Right ventricle myocardium inferior (tissue), 1 donor: ENCODE results near the gene PRPF8. TPM values are rescaled to one million over a fixed set of nuclear protein-coding genes. Genes with fewer than 3 reads are reported as not detected.

Experiments used
- ATAC-seq: fragments of 200-7000 bp; cut with Tn5 transposase; one replicate; pipeline ENCODE4 v1.9.1; 2020; ENCODE audit warnings: mild to moderate bottlenecking, moderate library complexity
- DNase-seq: peaks from one replicate; pipeline ENCODE4 v3.0.0; 2021; ENCODE audit errors: missing footprints
- intact Hi-C: fragments of 100-400 bp; cut with DNase I; formaldehyde crosslinking; loops from one replicate; pipeline ENCODE4 v1.11.0; 2022
- total RNA-seq: library from RNA; stranded (reverse); fragmentation: NEBNext Ultra II Directional; extraction: Animal tissue kit (Norgen Biotek cat#: 25700); gene quantifications from one replicate; pipeline ENCODE4 v1.2.1, GENCODE V29; 2021
- donor health status: DM: no; HTN: yes; CAD: no; lungs with severe emphysema.

Gene PRPF8
- total RNA-seq, 1 donor from 2014 or later, result 120 TPM

- intact Hi-C loops, result loop anchor here (1.0 to 5.0 kb wide), 4 partner anchors 65 to 393 kb away; partner anchors contain the start of gene CRK
These were observed 34.7 kb downstream of the PRPF8 start, which contains the start of gene RILP for GRCh38 chr17:1649844-1650501. RILP (minus strand) TSS chr17:1649866; CDS start chr17:1649804, 62 bp downstream.

GRCh38 chr17:1648963-1649843 lies 35.5 kb downstream of the PRPF8 start:
- intact Hi-C loops, result loop anchor here (1.0 to 5.0 kb wide), 4 partner anchors 66 to 392 kb away; partner anchors contain the start of gene CRK
- peak; percentile 98 for DNase-seq
- peak; percentile 65 for ATAC-seq

More at GRCh38 chr17:1649844-1650501, 34.7 kb downstream of the PRPF8 start, which contains the start of gene RILP:
- peak; percentile 90 for DNase-seq
- peak; percentile 78 for ATAC-seq

- intact Hi-C loops, result loop anchor here (2.0 to 5.0 kb wide), 3 partner anchors 66 to 391 kb away; partner anchors contain the start of gene CRK
- peak; percentile 4 for ATAC-seq
- no peak for DNase-seq
These were observed 36.3 kb downstream of the PRPF8 start for GRCh38 chr17:1648173-1648962.

- DNase-seq (no peak), ATAC-seq (no peak)
- intact Hi-C loops, result loop anchor here (2.0 to 5.0 kb wide), 3 partner anchors 67 to 390 kb away; partner anchors contain the start of gene CRK
These were observed 36.9 kb downstream of the PRPF8 start for GRCh38 chr17:1647802-1648171.

- DNase-seq (no peak), ATAC-seq (no peak)
- intact Hi-C loops, result loop anchor here (5.0 kb wide), 2 partner anchors 189 to 389 kb away; partner anchors contain the start of gene CRK
These were observed 38.3 kb downstream of the PRPF8 start for GRCh38 chr17:1646199-1646875.

- no peak for ATAC-seq
- intact Hi-C loops, result loop anchor here (5.0 kb wide), 2 partner anchors 188 to 388 kb away; partner anchors contain the start of gene CRK
These were observed 39.2 kb downstream of the PRPF8 start, which contains the start of gene SCARF1 for GRCh38 chr17:1645207-1646171. SCARF1 (minus strand) TSS chr17:1645732; CDS start chr17:1645697, 35 bp downstream.

GRCh38 chr17:1644493-1645206 lies 40.0 kb downstream of the PRPF8 start:
- DNase-seq (peak; percentile 66), ATAC-seq (no peak)

More at GRCh38 chr17:1645207-1646171, 39.2 kb downstream of the PRPF8 start, which contains the start of gene SCARF1:
- peak; percentile 84 for DNase-seq

GRCh38 chr17:1643999-1644492 lies 40.6 kb downstream of the PRPF8 start:
- DNase-seq (peak; percentile 63), ATAC-seq (peak; percentile 20)
- intact Hi-C loops, result no loop called here

More at GRCh38 chr17:1644493-1645206, 40.0 kb downstream of the PRPF8 start:
- intact Hi-C loops, result loop anchor here (5.0 kb wide), 2 partner anchors 187 to 387 kb away; partner anchors contain the start of gene CRK

GRCh38 chr17:1643293-1643998 lies 41.2 kb downstream of the PRPF8 start:
- intact Hi-C loops, result no loop called here
- no peak for ATAC-seq
- peak; percentile 73 for DNase-seq

- intact Hi-C loops, result no loop called here
- ATAC-seq, result no peak
- DNase-seq, result peak; percentile 37
These were observed 43.6 kb downstream of the PRPF8 start for GRCh38 chr17:1641065-1641403.

- ATAC-seq, result peak; percentile 35
- intact Hi-C loops, result no loop called here
- peak; percentile 65 for DNase-seq
These were observed 44.2 kb downstream of the PRPF8 start for GRCh38 chr17:1640329-1641064.

- DNase-seq, result peak; percentile 30
- ATAC-seq, result no peak
- intact Hi-C loops, result no loop called here
These were observed 45.0 kb downstream of the PRPF8 start for GRCh38 chr17:1639549-1640180.

GRCh38 chr17:1638624-1639300 lies 45.9 kb downstream of the PRPF8 start:
- ATAC-seq, result no peak
- intact Hi-C loops, result no loop called here

GRCh38 chr17:1638171-1638590 lies 46.5 kb downstream of the PRPF8 start:
- no peak for ATAC-seq
- intact Hi-C loops, result no loop called here
- peak; percentile 62 for DNase-seq

More at GRCh38 chr17:1638624-1639300, 45.9 kb downstream of the PRPF8 start:
- peak; percentile 39 for DNase-seq
